ENCODE measurements around the gene SERPINA12.
"Not testable (repeated sequence)": the region's sequence is repeated elsewhere in the genome, so short reads cannot be mapped to it uniquely, and the experiment has no call there.

Gene SERPINA12

DNA sequence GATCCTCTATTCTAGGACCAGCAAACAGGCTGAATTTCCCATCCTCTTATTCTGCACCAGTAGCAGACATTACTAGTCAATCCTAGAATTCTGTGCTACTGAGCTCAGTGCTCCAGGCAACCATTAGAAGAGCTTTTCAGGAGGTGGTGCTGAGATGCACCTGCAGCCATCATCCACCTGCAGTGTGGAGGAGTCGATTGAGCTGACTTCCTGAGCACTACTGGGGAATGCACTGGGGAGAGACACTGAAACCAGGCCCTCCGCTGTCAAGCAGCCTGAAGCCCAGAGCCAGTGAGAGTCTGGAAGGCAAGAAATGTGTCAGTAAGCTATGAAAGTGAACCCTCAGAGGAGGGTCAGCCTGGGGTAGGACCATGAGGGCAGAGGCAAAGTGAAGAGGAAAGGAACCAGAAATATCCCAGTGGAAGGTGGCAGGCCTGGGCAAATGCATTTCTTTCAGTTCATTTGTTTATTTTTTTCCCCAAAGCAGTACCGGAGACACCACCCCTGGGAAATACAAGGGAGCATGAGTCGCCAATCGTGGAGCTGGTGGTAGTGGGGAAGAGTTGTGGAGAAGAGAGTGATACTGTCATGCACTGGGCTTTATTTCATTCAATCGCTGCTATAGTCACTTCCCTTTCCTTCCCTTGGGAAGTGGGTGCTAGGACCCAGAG, 28.9 kb upstream of the SERPINA12 start:
- DNase-seq (ENCODE audit: low read depth in 4 of 4, low spot score in 1 of 4): no peak

- DNase-seq (ENCODE audit: low read depth in 4 of 4, low spot score in 1 of 4): no peak
Observed at GRCh38 chr14:94536836-94537235, 27.6 kb upstream of the SERPINA12 start.

DNA sequence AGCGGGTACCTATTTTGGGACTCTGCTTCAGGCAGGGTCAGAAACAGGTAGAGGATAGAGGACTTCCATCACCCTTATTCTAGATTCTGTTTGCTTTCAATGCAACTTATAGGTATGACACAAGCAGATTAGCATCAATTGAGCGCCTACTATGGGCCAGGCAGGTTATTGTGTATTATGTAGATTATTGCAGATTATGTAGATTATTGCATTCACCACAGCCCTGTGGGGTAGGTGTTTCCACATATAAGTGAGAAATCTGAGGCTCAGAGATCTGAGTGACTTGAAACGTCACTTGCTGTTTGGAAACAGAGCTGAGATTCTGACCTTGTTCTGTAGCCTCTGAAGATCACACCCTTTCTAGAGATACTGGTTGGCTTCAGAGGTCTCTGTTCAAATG, 26.2 kb upstream of the SERPINA12 start:
- no peak for DNase-seq (ENCODE audit: low read depth in 4 of 4, low spot score in 1 of 4)

GRCh38 chr14:94532447-94532846, 23.2 kb upstream of the SERPINA12 start:
- no peak for DNase-seq (ENCODE audit: low read depth in 4 of 4, low spot score in 1 of 4)

DNA sequence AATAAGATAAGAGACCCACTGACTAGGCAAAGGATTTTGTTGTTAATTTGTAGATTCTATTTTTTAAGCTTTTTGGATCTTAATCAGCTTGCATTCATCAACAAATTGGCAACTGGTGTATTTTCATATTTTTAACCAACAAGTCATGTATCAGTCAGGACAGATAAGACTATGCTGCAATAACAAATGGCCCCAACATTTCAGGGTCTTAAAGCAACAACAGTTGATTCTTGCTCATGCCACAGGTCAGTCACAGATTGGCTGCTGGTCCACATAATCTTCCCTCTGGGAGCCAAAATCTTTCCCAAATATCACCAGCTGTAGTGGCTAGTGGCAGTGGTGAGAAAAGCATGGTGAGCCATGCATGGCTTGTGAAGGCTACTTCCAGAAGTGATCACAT, 21.9 kb upstream of the SERPINA12 start:
- no peak for DNase-seq (ENCODE audit: low read depth in 4 of 4, low spot score in 1 of 4)

- no peak for DNase-seq (ENCODE audit: low read depth in 4 of 4, low spot score in 1 of 4)
Observed at GRCh38 chr14:94524093-94524492, 14.8 kb upstream of the SERPINA12 start.

- no peak for DNase-seq (ENCODE audit: low read depth in 4 of 4, low spot score in 1 of 4)
Observed at GRCh38 chr14:94523265-94523664, 14.0 kb upstream of the SERPINA12 start.

GRCh38 chr14:94522115-94522724, 13.0 kb upstream of the SERPINA12 start:
- no peak for DNase-seq (ENCODE audit: low read depth in 4 of 4, low spot score in 1 of 4)

GRCh38 chr14:94521375-94522114, 12.3 kb upstream of the SERPINA12 start:
- no peak for DNase-seq (ENCODE audit: low read depth in 4 of 4, low spot score in 1 of 4)

- DNase-seq (ENCODE audit: low read depth in 4 of 4, low spot score in 1 of 4): no peak
Observed at GRCh38 chr14:94517641-94518257, 8.5 kb upstream of the SERPINA12 start.

GRCh38 chr14:94517248-94517640, 8.0 kb upstream of the SERPINA12 start:
- no peak for DNase-seq (ENCODE audit: low read depth in 4 of 4, low spot score in 1 of 4)

DNA sequence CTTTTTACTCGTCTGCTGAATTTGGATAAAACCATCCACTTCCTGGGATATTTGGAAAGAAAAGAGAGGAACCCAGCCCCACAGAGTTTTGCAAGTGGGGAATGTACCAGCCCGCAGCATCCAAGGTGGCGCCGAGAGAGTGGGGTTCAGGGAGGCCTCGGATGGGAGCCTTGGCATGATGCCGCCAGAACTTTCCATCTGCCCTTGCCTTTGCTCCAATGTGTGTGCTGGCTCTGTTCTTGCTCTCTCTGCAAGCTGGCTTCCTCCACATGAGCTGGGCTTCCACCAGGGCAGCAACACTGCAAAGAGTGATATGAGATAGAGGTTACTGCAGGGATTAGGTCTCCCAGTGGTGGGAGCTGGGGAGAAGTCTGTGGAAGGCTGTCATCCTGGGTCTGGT, 6.6 kb upstream of the SERPINA12 start:
- DNase-seq (ENCODE audit: low read depth in 4 of 4, low spot score in 1 of 4): no peak

DNA sequence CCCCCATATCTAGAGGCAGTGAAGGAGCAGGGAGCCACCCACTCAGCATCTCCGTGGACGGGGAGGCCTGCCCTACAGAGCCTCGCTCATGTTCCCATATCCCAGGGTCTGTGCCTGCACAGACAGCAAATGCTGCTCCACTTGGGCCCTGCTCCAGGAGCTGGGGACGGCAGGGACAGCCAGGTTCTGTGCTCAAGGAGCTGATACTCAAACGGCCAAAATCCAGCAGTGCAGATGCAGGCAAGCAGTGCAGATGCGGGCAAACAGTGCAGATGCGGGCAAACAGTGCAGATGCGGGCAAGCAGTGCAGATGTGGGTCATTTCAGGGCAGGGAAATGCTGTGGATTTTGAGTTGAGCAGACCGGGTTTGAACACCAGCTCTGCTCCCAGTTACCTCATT, 6.2 kb upstream of the SERPINA12 start:
- no peak for DNase-seq (ENCODE audit: low read depth in 4 of 4, low spot score in 1 of 4)

GRCh38 chr14:94514351-94514750, 5.1 kb upstream of the SERPINA12 start:
- no peak for DNase-seq (ENCODE audit: low read depth in 4 of 4, low spot score in 1 of 4)

- DNase-seq (ENCODE audit: low read depth in 4 of 4, low spot score in 1 of 4): not testable (repeated sequence)
Observed at GRCh38 chr14:94510481-94510880, 1.2 kb upstream of the SERPINA12 start.

- DNase-seq (ENCODE audit: low read depth in 4 of 4, low spot score in 1 of 4): no peak
Observed at GRCh38 chr14:94505641-94506040, 3.6 kb downstream of the SERPINA12 start.

DNA sequence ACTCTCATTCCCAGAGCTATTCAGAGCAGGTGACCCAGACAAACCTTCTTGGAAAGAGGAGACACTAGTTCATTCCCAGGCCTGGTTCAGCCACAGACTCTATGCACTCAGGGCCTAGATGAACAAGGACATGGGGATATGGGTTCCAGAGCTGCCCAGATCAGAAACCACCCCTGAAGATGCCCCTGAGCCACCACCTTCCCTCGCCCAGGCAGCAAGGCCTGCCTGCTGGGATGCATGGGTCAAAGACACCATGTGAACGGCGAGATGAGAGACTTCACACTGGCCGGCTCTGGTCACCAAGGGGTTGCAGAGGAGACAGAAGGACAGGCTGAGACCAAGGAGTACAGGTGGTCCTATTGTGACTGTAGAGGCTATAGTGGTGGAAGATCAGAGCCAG, 4.1 kb downstream of the SERPINA12 start:
- DNase-seq (ENCODE audit: low read depth in 4 of 4, low spot score in 1 of 4): no peak

GRCh38 chr14:94501588-94502516, 7.4 kb downstream of the SERPINA12 start:
- no peak for DNase-seq (ENCODE audit: low read depth in 4 of 4, low spot score in 1 of 4)

GRCh38 chr14:94500264-94500663, 9.0 kb downstream of the SERPINA12 start:
- no peak for DNase-seq (ENCODE audit: low read depth in 4 of 4, low spot score in 1 of 4)

- DNase-seq (ENCODE audit: low read depth in 4 of 4, low spot score in 1 of 4): no peak
Observed at GRCh38 chr14:94499673-94500072, 9.6 kb downstream of the SERPINA12 start.

DNA sequence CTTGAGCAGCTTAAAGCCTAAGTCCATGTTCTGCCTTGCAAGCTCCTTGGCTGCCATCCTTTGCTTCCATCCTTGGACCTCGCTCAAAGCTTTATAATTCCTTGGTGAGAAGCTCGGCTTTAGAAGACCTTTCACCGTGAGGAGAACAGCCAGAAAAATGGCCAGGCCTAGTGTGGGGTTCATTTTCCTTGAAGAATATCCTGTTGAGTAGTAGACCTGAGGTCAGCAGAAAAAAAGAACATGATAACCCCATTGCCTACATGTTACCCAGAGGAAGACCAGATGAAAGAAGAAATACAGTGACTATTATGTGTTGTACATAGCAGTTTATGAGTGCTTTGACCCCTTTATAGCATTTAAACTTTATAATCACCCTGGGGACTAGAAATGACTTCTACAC, 11.1 kb downstream of the SERPINA12 start:
- no peak for DNase-seq (ENCODE audit: low read depth in 4 of 4, low spot score in 1 of 4)

Data from stimulated activated CD4-positive, alpha-beta T cell treated with anti-CD3 and anti-CD28 coated beads, Interleukin-1b, Interleukin-23, amount 100 ng/mL, for 24 hours (primary cell).